Loucy (cell line): ENCODE measurements around the gene TMBIM4.

ENCODE experiments used
- H2AFZ ChIP-seq: fragments of 200-600 bp; sonication (generic); 2 replicates; pipeline ENCODE4 v1.6.0; 2016; ENCODE audit warnings: antibody characterized with exemption, mild to moderate bottlenecking, low read length, moderate library complexity
- H3F3A ChIP-seq: fragments of 200-600 bp; 2 replicates; pipeline ENCODE4 v1.6.0; 2016; ENCODE audit warnings: antibody characterized with exemption, low read depth, mild to moderate bottlenecking
- H3K27me3 ChIP-seq: fragments of 200-600 bp; sonication (generic); 2 replicates; pipeline ENCODE4 v1.6.1; 2014; ENCODE audit warnings: low read length, mild to moderate bottlenecking; ENCODE audit not compliant: insufficient read depth, poor library complexity, severe bottlenecking
- H3K36me3 ChIP-seq: fragments of 200-600 bp; sonication (generic); 2 replicates; pipeline ENCODE4 v1.6.1; 2016; ENCODE audit warnings: low read length; ENCODE audit not compliant: insufficient read depth
- H3K4me1 ChIP-seq: fragments of 200-600 bp; sonication (generic); 2 replicates; pipeline ENCODE4 v1.5.1; 2014; ENCODE audit warnings: low read length, mild to moderate bottlenecking; ENCODE audit not compliant: insufficient read depth, poor library complexity, severe bottlenecking
- H3K4me2 ChIP-seq: fragments of 200-600 bp; sonication (generic); 2 replicates; pipeline ENCODE4 v1.6.0; 2014; ENCODE audit warnings: antibody characterized with exemption, low read length, low read depth, mild to moderate bottlenecking; ENCODE audit not compliant: poor library complexity, severe bottlenecking
- H3K4me3 ChIP-seq: fragments of 200-600 bp; sonication (generic); 2 replicates; pipeline ENCODE4 v1.5.1; 2014; ENCODE audit warnings: low read length, mild to moderate bottlenecking, mixed read lengths; ENCODE audit not compliant: poor library complexity, severe bottlenecking
- H3K79me2 ChIP-seq: fragments of 200-600 bp; sonication (generic); 2 replicates; pipeline ENCODE4 v1.6.1; 2014; ENCODE audit warnings: low read length; ENCODE audit not compliant: insufficient read depth
- H3K9ac ChIP-seq: fragments of 200-600 bp; sonication (generic); 2 replicates; pipeline ENCODE4 v1.6.0; 2014; ENCODE audit warnings: mild to moderate bottlenecking, low read depth, low read length, moderate library complexity; ENCODE audit not compliant: poor library complexity, severe bottlenecking
- H3K9me2 ChIP-seq: fragments of 200-600 bp; sonication (generic); replicated peaks from 2 replicates; pipeline ENCODE4 v1.6.1; 2016; ENCODE audit warnings: low read depth, low read length, mixed read lengths
- H3K9me3 ChIP-seq: fragments of 200-600 bp; sonication (generic); 2 replicates; pipeline ENCODE4 v1.6.1; 2014; ENCODE audit warnings: mild to moderate bottlenecking, antibody characterized with exemption, low read length, low read depth; ENCODE audit not compliant: insufficient read depth
- H4K20me1 ChIP-seq: fragments of 200-600 bp; sonication (generic); 2 replicates; pipeline ENCODE4 v1.6.0; 2014; ENCODE audit warnings: antibody characterized with exemption, low read length, mild to moderate bottlenecking; ENCODE audit not compliant: insufficient read depth, poor library complexity, severe bottlenecking
- CTCF ChIP-seq: fragments of 200-600 bp; sonication (generic); conservative IDR thresholded peaks from 2 replicates; pipeline ENCODE4 v1.5.1; 2014; ENCODE audit warnings: mild to moderate bottlenecking, antibody characterized with exemption, low read length
- EZH2phosphoT487 ChIP-seq: fragments of 200-600 bp; IDR thresholded peaks from 2 replicates; pipeline ENCODE4 v1.6.1; 2018; ENCODE audit warnings: antibody characterized with exemption, mild to moderate bottlenecking, moderate library complexity, borderline replicate concordance

TMBIM4 gene

DNA sequence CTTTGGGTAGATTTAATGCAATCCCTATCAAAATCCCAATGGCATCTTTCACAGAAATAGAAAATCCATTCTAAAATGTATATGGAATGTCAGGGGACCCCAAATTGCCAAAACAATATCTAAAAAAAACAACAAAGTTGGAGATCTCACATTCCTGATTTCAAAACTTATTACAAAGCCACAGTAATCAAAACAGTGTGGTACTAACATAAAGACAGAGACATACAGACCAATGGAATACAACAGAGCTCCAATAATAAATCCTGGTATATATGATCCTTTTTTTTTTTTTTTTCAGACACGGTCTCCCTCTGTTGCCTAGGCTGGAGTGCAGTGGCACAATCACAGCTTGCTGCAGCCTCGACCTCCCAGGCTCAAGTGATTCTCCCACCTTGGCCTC is 4.7 kb downstream of the TMBIM4 start:
- Histone ChIP-seq H3K4me3 (no peak overlapping the region), H3K79me2 (peaks cover 85% of the 10 kb centered on the region), H3K27me3 (no peaks in the 10 kb centered on the region), H3F3A (0 out of 2 replicates have a peak, but pooled peaks cover 5% of the 10 kb centered on the region), H2AFZ (no peak overlapping the region), H3K4me2 (no peak overlapping the region), H3K9ac (no peak overlapping the region), H3K36me3 (peaks cover 1% of the 10 kb centered on the region; the same call in 1 of the 2 replicates), H3K4me1 (peaks cover 25% of the 10 kb centered on the region), H4K20me1 (peaks cover 13% of the 10 kb centered on the region), H3K9me2 (no peaks in the 10 kb centered on the region), H3K9me3 (peaks cover 18% of the 10 kb centered on the region; the same call in 1 of the 2 replicates)
- no peak for TF ChIP-seq CTCF
- no peak for TF ChIP-seq EZH2phosphoT487

DNA sequence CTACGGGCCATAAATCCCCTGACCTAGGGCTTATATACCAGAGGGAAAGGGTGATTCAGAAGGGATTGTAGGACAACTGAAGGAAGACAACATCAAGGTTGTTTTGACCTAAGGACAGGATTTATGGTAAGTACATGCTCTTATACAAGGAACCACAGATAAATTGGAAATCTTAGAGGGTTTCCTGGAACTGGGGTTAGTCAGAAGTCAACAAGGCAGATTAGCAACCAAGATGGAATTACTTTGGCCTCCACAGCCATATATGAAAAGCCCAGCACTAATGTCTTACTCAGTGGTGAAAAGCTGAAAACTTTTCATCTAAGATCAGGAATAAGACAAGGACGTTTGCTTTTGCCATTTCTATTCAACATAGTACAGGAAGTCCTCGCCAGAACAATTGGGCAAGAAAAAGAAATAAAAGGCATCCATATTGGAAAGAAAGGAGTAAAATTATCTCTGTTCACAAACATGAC is 5.4 kb downstream of the TMBIM4 start:
- H3K9ac ChIP-seq = no peak overlapping the region
- no peaks in the 10 kb centered on the region for H3K9me2 ChIP-seq
- TF ChIP-seq CTCF = no peak
- TF ChIP-seq EZH2phosphoT487 = no peak
- H3K4me1 ChIP-seq = peaks cover 25% of the 10 kb centered on the region
- H3K27me3 ChIP-seq = no peaks in the 10 kb centered on the region
- H3K79me2 ChIP-seq = peaks cover 92% of the 10 kb centered on the region
- peak overlapping the region; percentile 25 for H3K4me2 ChIP-seq
- H4K20me1 ChIP-seq = peaks cover 13% of the 10 kb centered on the region
- peaks cover 9% of the 10 kb centered on the region for H3K36me3 ChIP-seq
- no peak overlapping the region for H3K4me3 ChIP-seq
- H3F3A ChIP-seq = 0 out of 2 replicates have a peak, but pooled peaks cover 1% of the 10 kb centered on the region
- H3K9me3 ChIP-seq = peaks cover 18% of the 10 kb centered on the region; the same call in 1 of the 2 replicates
- H2AFZ ChIP-seq = no peak overlapping the region

DNA sequence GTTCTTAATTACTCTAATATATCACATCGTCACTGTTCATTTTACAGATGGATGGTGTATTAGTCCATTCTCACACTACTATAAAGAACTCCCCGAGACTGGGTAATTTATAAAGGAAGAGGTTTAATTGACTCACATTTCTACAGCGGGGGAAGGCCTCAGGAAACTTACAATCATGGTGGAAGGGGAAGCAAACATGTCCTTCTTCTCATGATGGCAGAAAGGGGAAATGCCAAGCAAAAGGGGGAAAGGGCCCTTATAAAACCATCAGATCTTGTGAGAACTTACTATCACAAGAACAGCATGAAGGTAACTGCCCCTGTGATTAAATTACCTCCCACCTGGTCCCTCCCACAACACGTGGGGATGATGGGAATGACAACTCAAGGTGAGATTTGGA is 6.5 kb downstream of the TMBIM4 start:
- no peak overlapping the region for H3K9ac ChIP-seq

More for the DNA sequence above, 6.5 kb downstream of the TMBIM4 start:
- H3K9me3 ChIP-seq = peaks cover 18% of the 10 kb centered on the region; the same call in 1 of the 2 replicates
- H2AFZ ChIP-seq = no peak overlapping the region
- no peaks in the 10 kb centered on the region for H3F3A ChIP-seq
- TF ChIP-seq EZH2phosphoT487 (no peak), CTCF (no peak)
- peaks cover 18% of the 10 kb centered on the region for H3K4me1 ChIP-seq
- H4K20me1 ChIP-seq = peaks cover 13% of the 10 kb centered on the region
- H3K4me3 ChIP-seq = no peak overlapping the region
- H3K9me2 ChIP-seq = no peaks in the 10 kb centered on the region
- peak overlapping the region; percentile 25 for H3K4me2 ChIP-seq
- H3K79me2 ChIP-seq = peaks cover 92% of the 10 kb centered on the region
- no peaks in the 10 kb centered on the region for H3K27me3 ChIP-seq
- H3K36me3 ChIP-seq = peaks cover 18% of the 10 kb centered on the region
